ENCODE results near the gene GABARAPL2.

DNA sequence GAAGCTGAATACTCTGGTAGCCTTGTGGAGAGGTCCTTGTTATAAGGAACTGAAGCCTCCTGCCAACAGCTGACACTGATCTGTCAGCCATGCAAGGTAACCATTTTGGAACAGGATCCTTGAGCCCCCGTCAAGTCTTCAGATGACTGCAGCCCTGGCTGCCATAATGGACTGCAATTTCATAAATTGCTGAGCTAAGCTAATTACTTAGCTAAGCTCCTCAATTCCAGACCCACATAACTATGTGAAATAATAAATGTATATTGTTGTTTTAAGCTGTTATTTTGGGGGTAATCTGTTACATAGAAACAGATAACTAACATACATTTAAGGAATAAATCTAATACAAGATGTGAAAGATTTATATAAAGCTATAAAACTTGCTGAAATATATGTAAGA, 40.3 kb downstream of the GABARAPL2 start:
- TF ChIP-seq CTCF (IDR thresholded peaks at IDR 0.05) (no peak), POLR2AphosphoS5 (IDR thresholded peaks at IDR 0.05; ENCODE audit: low read depth, low read length) (no peak)
- TF ChIP-seq, protein P1, sequence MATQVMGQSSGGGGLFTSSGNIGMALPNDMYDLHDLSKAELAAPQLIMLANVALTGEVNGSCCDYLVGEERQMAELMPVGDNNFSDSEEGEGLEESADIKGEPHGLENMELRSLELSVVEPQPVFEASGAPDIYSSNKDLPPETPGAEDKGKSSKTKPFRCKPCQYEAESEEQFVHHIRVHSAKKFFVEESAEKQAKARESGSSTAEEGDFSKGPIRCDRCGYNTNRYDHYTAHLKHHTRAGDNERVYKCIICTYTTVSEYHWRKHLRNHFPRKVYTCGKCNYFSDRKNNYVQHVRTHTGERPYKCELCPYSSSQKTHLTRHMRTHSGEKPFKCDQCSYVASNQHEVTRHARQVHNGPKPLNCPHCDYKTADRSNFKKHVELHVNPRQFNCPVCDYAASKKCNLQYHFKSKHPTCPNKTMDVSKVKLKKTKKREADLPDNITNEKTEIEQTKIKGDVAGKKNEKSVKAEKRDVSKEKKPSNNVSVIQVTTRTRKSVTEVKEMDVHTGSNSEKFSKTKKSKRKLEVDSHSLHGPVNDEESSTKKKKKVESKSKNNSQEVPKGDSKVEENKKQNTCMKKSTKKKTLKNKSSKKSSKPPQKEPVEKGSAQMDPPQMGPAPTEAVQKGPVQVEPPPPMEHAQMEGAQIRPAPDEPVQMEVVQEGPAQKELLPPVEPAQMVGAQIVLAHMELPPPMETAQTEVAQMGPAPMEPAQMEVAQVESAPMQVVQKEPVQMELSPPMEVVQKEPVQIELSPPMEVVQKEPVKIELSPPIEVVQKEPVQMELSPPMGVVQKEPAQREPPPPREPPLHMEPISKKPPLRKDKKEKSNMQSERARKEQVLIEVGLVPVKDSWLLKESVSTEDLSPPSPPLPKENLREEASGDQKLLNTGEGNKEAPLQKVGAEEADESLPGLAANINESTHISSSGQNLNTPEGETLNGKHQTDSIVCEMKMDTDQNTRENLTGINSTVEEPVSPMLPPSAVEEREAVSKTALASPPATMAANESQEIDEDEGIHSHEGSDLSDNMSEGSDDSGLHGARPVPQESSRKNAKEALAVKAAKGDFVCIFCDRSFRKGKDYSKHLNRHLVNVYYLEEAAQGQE (IDR thresholded peaks at IDR 0.05; ENCODE audit: insufficient read depth in 1 of 2, low read depth in 2 of 2, low read length in 1 of 2) = no peak

Measured in Panc1 (cell line).